ENCODE data around the gene ATXN2L. TPM values are rescaled to one million over a fixed set of nuclear protein-coding genes. Genes with fewer than 3 reads are reported as not detected.

The ATXN2L gene
- total and polyA plus RNA-seq, 2 of the 13 experiments (the other 11 are each of a cell fraction or from before 2014, with no cell fraction given), result 40.8 to 55.1 TPM

DNA sequence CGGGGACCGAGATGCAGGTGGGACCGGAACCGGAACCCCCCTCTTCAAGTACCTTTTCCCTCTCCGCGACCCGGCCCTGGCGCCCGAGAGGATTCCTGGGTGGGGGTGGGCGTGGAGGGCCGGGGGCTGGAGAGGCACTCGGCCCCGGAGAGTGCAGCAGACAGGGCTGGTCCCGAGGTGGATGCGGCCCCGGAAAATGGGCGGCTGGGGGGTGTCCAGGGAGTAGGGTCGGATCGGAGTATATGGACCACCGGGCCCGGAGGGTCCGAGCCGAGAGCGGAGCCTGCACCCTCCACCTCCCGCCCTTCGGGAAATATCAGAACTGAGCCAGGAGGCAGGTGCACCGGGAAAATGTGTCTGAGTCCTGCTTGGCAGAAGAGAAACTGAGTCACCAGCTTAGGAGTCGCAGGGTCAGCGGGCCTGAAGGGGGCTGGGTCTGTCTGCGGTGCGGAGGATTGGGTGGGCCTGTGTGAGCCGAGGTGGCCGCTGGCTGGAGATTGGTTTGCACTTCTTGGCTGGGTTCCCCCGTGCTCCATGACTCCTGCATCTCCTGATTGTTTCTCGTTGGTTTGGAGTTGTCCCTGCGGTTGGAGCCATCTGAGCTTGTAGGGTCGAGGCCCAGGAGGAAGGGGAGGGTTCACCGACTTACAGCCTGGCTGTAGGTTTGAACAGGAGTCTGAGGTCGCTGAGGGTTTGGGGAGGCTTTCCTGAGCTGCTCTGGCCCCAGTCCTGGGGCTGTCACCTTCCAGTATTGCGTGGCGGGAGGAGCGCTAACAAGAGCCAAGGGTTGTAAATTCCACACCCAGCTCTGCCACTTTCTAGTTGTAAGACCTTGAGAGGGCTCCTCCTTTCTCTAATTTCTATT, 41.4 kb downstream of the ATXN2L start (continued):
- TF ChIP-seq, protein P1, sequence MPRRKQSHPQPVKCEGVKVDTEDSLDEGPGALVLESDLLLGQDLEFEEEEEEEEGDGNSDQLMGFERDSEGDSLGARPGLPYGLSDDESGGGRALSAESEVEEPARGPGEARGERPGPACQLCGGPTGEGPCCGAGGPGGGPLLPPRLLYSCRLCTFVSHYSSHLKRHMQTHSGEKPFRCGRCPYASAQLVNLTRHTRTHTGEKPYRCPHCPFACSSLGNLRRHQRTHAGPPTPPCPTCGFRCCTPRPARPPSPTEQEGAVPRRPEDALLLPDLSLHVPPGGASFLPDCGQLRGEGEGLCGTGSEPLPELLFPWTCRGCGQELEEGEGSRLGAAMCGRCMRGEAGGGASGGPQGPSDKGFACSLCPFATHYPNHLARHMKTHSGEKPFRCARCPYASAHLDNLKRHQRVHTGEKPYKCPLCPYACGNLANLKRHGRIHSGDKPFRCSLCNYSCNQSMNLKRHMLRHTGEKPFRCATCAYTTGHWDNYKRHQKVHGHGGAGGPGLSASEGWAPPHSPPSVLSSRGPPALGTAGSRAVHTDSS (CRISPR knock-in tag; conservative IDR thresholded peaks at IDR 0.05), result no peak
- TF ChIP-seq SNRNP70 (IDR thresholded peaks at IDR 0.05; ENCODE audit: low read depth, low read length), result no peak
- TF ChIP-seq ZNF563 (CRISPR knock-in tag; IDR thresholded peaks at IDR 0.05), result no peak
- no peak for TF ChIP-seq ZNF253 (CRISPR knock-in tag; IDR thresholded peaks at IDR 0.05; ENCODE audit: borderline replicate concordance)
- TF ChIP-seq ZBTB1 (CRISPR knock-in tag; IDR thresholded peaks at IDR 0.05; ENCODE audit: borderline replicate concordance), result no peak
- no peak for TF ChIP-seq ZNF138 (CRISPR knock-in tag; IDR thresholded peaks at IDR 0.05; ENCODE audit: low read depth)
- no peak for TF ChIP-seq FOXK2 (IDR thresholded peaks at IDR 0.05)
- TF ChIP-seq FOXA1 (IDR thresholded peaks at IDR 0.05), result no peak
- TF ChIP-seq FOXA1 (CRISPR knock-in tag; IDR thresholded peaks at IDR 0.05), result no peak
- 0 out of 2 replicates have a peak, but pooled peaks have one; percentile 11 for TF ChIP-seq NR2C2 (CRISPR knock-in tag; IDR thresholded peaks at IDR 0.05; ENCODE audit: borderline replicate concordance)
- TF ChIP-seq HMGA1 (CRISPR knock-in tag; conservative IDR thresholded peaks at IDR 0.05), result no peak
- TF ChIP-seq, protein P2, sequence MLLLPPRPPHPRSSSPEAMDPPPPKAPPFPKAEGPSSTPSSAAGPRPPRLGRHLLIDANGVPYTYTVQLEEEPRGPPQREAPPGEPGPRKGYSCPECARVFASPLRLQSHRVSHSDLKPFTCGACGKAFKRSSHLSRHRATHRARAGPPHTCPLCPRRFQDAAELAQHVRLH (CRISPR knock-in tag; IDR thresholded peaks at IDR 0.05; ENCODE audit: borderline replicate concordance, low read depth), result no peak
- TF ChIP-seq ZFP82 (CRISPR knock-in tag; IDR thresholded peaks at IDR 0.05; ENCODE audit: borderline replicate concordance), result no peak
- TF ChIP-seq PHF5A (CRISPR knock-in tag; IDR thresholded peaks at IDR 0.05; ENCODE audit: low read depth, unreplicated experiment), result no peak
- no peak for TF ChIP-seq ZNF354B (CRISPR knock-in tag; IDR thresholded peaks at IDR 0.05)
- no peak for TF ChIP-seq ZNF329 (CRISPR knock-in tag; IDR thresholded peaks at IDR 0.05; ENCODE audit: low read depth)
- no peak for TF ChIP-seq ZNF101 (CRISPR knock-in tag; IDR thresholded peaks at IDR 0.05; ENCODE audit: borderline replicate concordance, low read depth)
- TF ChIP-seq, protein P3, sequence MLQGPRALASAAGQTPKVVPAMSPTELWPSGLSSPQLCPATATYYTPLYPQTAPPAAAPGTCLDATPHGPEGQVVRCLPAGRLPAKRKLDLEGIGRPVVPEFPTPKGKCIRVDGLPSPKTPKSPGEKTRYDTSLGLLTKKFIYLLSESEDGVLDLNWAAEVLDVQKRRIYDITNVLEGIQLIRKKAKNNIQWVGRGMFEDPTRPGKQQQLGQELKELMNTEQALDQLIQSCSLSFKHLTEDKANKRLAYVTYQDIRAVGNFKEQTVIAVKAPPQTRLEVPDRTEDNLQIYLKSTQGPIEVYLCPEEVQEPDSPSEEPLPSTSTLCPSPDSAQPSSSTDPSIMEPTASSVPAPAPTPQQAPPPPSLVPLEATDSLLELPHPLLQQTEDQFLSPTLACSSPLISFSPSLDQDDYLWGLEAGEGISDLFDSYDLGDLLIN (CRISPR knock-in tag; IDR thresholded peaks at IDR 0.05; ENCODE audit: borderline replicate concordance), result no peak
- no peak for TF ChIP-seq SRSF9 (IDR thresholded peaks at IDR 0.05; ENCODE audit: borderline replicate concordance, insufficient read depth, low read depth, low read length, poor library complexity, severe bottlenecking)
- no peak for TF ChIP-seq ZNF619 (CRISPR knock-in tag; IDR thresholded peaks at IDR 0.05)
- TF ChIP-seq ZBTB20 (CRISPR knock-in tag; IDR thresholded peaks at IDR 0.05; ENCODE audit: borderline replicate concordance, low read depth), result no peak; the same call in 1 of the 2 replicates
- TF ChIP-seq ZNF678 (CRISPR knock-in tag; IDR thresholded peaks at IDR 0.05), result no peak
- TF ChIP-seq ZNF496 (CRISPR knock-in tag; IDR thresholded peaks at IDR 0.05; ENCODE audit: insufficient replicate concordance), result no peak
- no peak for TF ChIP-seq ZBTB8A (CRISPR knock-in tag; IDR thresholded peaks at IDR 0.05; ENCODE audit: borderline replicate concordance, low read depth)
- TF ChIP-seq FIP1L1 (IDR thresholded peaks at IDR 0.05; ENCODE audit: borderline replicate concordance, insufficient read depth, low read depth, low read length), result no peak
- TF ChIP-seq ZFP1 (CRISPR knock-in tag; IDR thresholded peaks at IDR 0.05), result no peak
- no peak for TF ChIP-seq ZNF530 (CRISPR knock-in tag; IDR thresholded peaks at IDR 0.05; ENCODE audit: low read depth)
- no peak for TF ChIP-seq RNF2 (conservative IDR thresholded peaks at IDR 0.05; ENCODE audit: low read depth)
- TF ChIP-seq ZNF256 (CRISPR knock-in tag; conservative IDR thresholded peaks at IDR 0.05), result no peak
